SK-N-SH treated with all-trans-retinoic acid at 6 μM for 48 hours (cell line): Measurements from ENCODE around the gene CCL28.

Source experiments
- ATAC-seq: fragments of 200-7000 bp; cut with Tn5 transposase; 3 replicates; pipeline ENCODE4 v1.9.1; 2020; ENCODE audit warnings: mild to moderate bottlenecking, moderate library complexity
- ARNTL ChIP-seq: fragments of 450-650 bp; formaldehyde crosslinking; IDR thresholded peaks from 2 replicates; pipeline ENCODE4 v1.5.0; 2020; ENCODE audit warnings: low read depth, mild to moderate bottlenecking, moderate library complexity, borderline replicate concordance
- BACH2 ChIP-seq: fragments of 250-450 bp; sonication (Bioruptor Pico); IDR thresholded peaks from 2 replicates; pipeline ENCODE4 v1.9.0; 2021; ENCODE audit warnings: mild to moderate bottlenecking, borderline replicate concordance
- CREB5 ChIP-seq: fragments of 250-450 bp; sonication (Bioruptor Pico); IDR thresholded peaks from 2 replicates; pipeline ENCODE4 v1.5.1; 2020; ENCODE audit warnings: low read depth, mild to moderate bottlenecking, moderate library complexity
- CSDC2 ChIP-seq: fragments of 250-450 bp; sonication (Bioruptor Pico); IDR thresholded peaks from 2 replicates; pipeline ENCODE4 v1.5.0; 2020; ENCODE audit warnings: mild to moderate bottlenecking, moderate library complexity
- CSRNP3 ChIP-seq: fragments of 250-450 bp; sonication (Bioruptor Pico); IDR thresholded peaks from 2 replicates; pipeline ENCODE4 v1.5.1; 2021; ENCODE audit warnings: mild to moderate bottlenecking, moderate library complexity
- ESRRG ChIP-seq: fragments of 250-450 bp; sonication (Bioruptor Pico); IDR thresholded peaks from 2 replicates; pipeline ENCODE4 v1.6.1; 2021; ENCODE audit warnings: mild to moderate bottlenecking
- GLIS3 ChIP-seq: fragments of 250-450 bp; sonication (Bioruptor Pico); IDR thresholded peaks from 2 replicates; pipeline ENCODE4 v1.5.0; 2020; ENCODE audit warnings: mild to moderate bottlenecking, moderate library complexity
- ISL1 ChIP-seq: fragments of 250-450 bp; sonication (Bioruptor Pico); IDR thresholded peaks from 2 replicates; pipeline ENCODE4 v2.1.2; 2022; ENCODE audit warnings: mild to moderate bottlenecking, moderate library complexity
- OSR1 ChIP-seq: fragments of 250-450 bp; sonication (Bioruptor Pico); IDR thresholded peaks from 2 replicates; pipeline ENCODE4 v1.8.0; 2022; ENCODE audit warnings: moderate library complexity, mild to moderate bottlenecking, inconsistent platforms
- RARB ChIP-seq: fragments of 250-450 bp; sonication (Bioruptor Pico); IDR thresholded peaks from 2 replicates; pipeline ENCODE4 v1.8.0; 2021; ENCODE audit warnings: mild to moderate bottlenecking, moderate library complexity
- SNAI2 ChIP-seq: fragments of 250-450 bp; sonication (Bioruptor Pico); IDR thresholded peaks from 2 replicates; pipeline ENCODE4 v1.5.0; 2020; ENCODE audit warnings: mild to moderate bottlenecking, moderate library complexity
- TCF4 ChIP-seq: fragments of 250-450 bp; sonication (Bioruptor Pico); IDR thresholded peaks from 2 replicates; pipeline ENCODE4 v1.8.0; 2021; ENCODE audit warnings: mild to moderate bottlenecking, moderate library complexity, borderline replicate concordance
- TOX ChIP-seq: fragments of 250-450 bp; sonication (Bioruptor Pico); IDR thresholded peaks from 2 replicates; pipeline ENCODE4 v1.8.0; 2021; ENCODE audit warnings: mild to moderate bottlenecking, moderate library complexity, borderline replicate concordance
- ZC3H10 ChIP-seq: fragments of 250-450 bp; sonication (Bioruptor Pico); IDR thresholded peaks from 2 replicates; pipeline ENCODE4 v1.5.1; 2021; ENCODE audit warnings: mild to moderate bottlenecking, moderate library complexity
- ZFP3 ChIP-seq: fragments of 250-450 bp; sonication (Bioruptor Pico); IDR thresholded peaks from 2 replicates; pipeline ENCODE4 v1.5.0; 2020; ENCODE audit warnings: mild to moderate bottlenecking, moderate library complexity
- ZFP30 ChIP-seq: fragments of 450-650 bp; formaldehyde crosslinking; IDR thresholded peaks from 2 replicates; pipeline ENCODE4 v1.5.0; 2022; ENCODE audit warnings: mild to moderate bottlenecking, moderate library complexity
- ZNF565 ChIP-seq: fragments of 450-650 bp; formaldehyde crosslinking; conservative IDR thresholded peaks from 2 replicates; pipeline ENCODE4 v1.5.0; 2020; ENCODE audit warnings: low read depth, mild to moderate bottlenecking, moderate library complexity
- ZNF8 ChIP-seq: fragments of 450-650 bp; formaldehyde crosslinking; IDR thresholded peaks from 2 replicates; pipeline ENCODE4 v1.5.0; 2020; ENCODE audit warnings: mild to moderate bottlenecking, moderate library complexity
- TF ChIP-seq, protein P1 (sequence below): fragments of 250-450 bp; sonication (Bioruptor Pico); IDR thresholded peaks from 2 replicates; pipeline ENCODE4 v1.5.0; 2020; ENCODE audit warnings: mild to moderate bottlenecking, moderate library complexity
- TF ChIP-seq, protein P2 (sequence below): fragments of 250-450 bp; sonication (Bioruptor Pico); IDR thresholded peaks from 2 replicates; pipeline ENCODE4 v1.8.0; 2020; ENCODE audit warnings: mild to moderate bottlenecking, moderate library complexity, borderline replicate concordance
- TF ChIP-seq, protein P3 (sequence below): fragments of 250-450 bp; sonication (Bioruptor Pico); IDR thresholded peaks from 2 replicates; pipeline ENCODE4 v1.8.0; 2021; ENCODE audit warnings: low read depth, mild to moderate bottlenecking, moderate library complexity, borderline replicate concordance

CCL28 gene

GRCh38 chr5:43386960-43387362, 25.2 kb downstream of the CCL28 start (continued):
- TF ChIP-seq ZFP30 (CRISPR knock-in tag) (no peak), ZNF565 (CRISPR knock-in tag) (no peak), ZFP3 (no peak), GLIS3 (CRISPR knock-in tag) (no peak), RARB (CRISPR knock-in tag) (no peak), ZNF8 (CRISPR knock-in tag) (no peak), CREB5 (CRISPR knock-in tag) (no peak), BACH2 (CRISPR knock-in tag) (no peak)

- ATAC-seq = no peak
- TF ChIP-seq ZNF565 (CRISPR knock-in tag) (no peak), TCF4 (CRISPR knock-in tag) (no peak), BACH2 (CRISPR knock-in tag) (no peak), ZC3H10 (CRISPR knock-in tag) (no peak), CSDC2 (CRISPR knock-in tag) (no peak), ARNTL (no peak), ESRRG (CRISPR knock-in tag) (no peak), ZFP3 (no peak), OSR1 (CRISPR knock-in tag) (no peak), CREB5 (CRISPR knock-in tag) (no peak), ISL1 (CRISPR knock-in tag) (no peak), ZNF8 (CRISPR knock-in tag) (no peak), TOX (CRISPR knock-in tag) (no peak), CSRNP3 (no peak), SNAI2 (CRISPR knock-in tag) (no peak), ZFP30 (CRISPR knock-in tag) (no peak), RARB (CRISPR knock-in tag) (no peak)
- TF ChIP-seq, protein P1, sequence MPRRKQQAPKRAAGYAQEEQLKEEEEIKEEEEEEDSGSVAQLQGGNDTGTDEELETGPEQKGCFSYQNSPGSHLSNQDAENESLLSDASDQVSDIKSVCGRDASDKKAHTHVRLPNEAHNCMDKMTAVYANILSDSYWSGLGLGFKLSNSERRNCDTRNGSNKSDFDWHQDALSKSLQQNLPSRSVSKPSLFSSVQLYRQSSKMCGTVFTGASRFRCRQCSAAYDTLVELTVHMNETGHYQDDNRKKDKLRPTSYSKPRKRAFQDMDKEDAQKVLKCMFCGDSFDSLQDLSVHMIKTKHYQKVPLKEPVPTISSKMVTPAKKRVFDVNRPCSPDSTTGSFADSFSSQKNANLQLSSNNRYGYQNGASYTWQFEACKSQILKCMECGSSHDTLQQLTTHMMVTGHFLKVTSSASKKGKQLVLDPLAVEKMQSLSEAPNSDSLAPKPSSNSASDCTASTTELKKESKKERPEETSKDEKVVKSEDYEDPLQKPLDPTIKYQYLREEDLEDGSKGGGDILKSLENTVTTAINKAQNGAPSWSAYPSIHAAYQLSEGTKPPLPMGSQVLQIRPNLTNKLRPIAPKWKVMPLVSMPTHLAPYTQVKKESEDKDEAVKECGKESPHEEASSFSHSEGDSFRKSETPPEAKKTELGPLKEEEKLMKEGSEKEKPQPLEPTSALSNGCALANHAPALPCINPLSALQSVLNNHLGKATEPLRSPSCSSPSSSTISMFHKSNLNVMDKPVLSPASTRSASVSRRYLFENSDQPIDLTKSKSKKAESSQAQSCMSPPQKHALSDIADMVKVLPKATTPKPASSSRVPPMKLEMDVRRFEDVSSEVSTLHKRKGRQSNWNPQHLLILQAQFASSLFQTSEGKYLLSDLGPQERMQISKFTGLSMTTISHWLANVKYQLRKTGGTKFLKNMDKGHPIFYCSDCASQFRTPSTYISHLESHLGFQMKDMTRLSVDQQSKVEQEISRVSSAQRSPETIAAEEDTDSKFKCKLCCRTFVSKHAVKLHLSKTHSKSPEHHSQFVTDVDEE = no peak
- TF ChIP-seq, protein P2, sequence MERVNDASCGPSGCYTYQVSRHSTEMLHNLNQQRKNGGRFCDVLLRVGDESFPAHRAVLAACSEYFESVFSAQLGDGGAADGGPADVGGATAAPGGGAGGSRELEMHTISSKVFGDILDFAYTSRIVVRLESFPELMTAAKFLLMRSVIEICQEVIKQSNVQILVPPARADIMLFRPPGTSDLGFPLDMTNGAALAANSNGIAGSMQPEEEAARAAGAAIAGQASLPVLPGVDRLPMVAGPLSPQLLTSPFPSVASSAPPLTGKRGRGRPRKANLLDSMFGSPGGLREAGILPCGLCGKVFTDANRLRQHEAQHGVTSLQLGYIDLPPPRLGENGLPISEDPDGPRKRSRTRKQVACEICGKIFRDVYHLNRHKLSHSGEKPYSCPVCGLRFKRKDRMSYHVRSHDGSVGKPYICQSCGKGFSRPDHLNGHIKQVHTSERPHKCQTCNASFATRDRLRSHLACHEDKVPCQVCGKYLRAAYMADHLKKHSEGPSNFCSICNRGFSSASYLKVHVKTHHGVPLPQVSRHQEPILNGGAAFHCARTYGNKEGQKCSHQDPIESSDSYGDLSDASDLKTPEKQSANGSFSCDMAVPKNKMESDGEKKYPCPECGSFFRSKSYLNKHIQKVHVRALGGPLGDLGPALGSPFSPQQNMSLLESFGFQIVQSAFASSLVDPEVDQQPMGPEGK = no peak
- TF ChIP-seq, protein P3, sequence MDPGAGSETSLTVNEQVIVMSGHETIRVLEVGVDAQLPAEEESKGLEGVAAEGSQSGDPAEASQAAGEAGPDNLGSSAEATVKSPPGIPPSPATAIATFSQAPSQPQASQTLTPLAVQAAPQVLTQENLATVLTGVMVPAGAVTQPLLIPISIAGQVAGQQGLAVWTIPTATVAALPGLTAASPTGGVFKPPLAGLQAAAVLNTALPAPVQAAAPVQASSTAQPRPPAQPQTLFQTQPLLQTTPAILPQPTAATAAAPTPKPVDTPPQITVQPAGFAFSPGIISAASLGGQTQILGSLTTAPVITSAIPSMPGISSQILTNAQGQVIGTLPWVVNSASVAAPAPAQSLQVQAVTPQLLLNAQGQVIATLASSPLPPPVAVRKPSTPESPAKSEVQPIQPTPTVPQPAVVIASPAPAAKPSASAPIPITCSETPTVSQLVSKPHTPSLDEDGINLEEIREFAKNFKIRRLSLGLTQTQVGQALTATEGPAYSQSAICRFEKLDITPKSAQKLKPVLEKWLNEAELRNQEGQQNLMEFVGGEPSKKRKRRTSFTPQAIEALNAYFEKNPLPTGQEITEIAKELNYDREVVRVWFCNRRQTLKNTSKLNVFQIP (CRISPR knock-in tag) = no peak
Measured at GRCh38 chr5:43376496-43377140, 35.6 kb downstream of the CCL28 start.
